CD1c-positive myeloid dendritic cell (primary cell): ENCODE results near the gene SLC16A1.
"Not testable (repeated sequence)": the region's sequence is repeated elsewhere in the genome, so short reads cannot be mapped to it uniquely, and the experiment has no call there.

Experiments used
- DNase-seq: peaks from one replicate; pipeline ENCODE4 v3.0.0-alpha.2; 2016; ENCODE audit errors: extremely low spot score

Gene SLC16A1, protein sequence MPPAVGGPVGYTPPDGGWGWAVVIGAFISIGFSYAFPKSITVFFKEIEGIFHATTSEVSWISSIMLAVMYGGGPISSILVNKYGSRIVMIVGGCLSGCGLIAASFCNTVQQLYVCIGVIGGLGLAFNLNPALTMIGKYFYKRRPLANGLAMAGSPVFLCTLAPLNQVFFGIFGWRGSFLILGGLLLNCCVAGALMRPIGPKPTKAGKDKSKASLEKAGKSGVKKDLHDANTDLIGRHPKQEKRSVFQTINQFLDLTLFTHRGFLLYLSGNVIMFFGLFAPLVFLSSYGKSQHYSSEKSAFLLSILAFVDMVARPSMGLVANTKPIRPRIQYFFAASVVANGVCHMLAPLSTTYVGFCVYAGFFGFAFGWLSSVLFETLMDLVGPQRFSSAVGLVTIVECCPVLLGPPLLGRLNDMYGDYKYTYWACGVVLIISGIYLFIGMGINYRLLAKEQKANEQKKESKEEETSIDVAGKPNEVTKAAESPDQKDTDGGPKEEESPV

DNA sequence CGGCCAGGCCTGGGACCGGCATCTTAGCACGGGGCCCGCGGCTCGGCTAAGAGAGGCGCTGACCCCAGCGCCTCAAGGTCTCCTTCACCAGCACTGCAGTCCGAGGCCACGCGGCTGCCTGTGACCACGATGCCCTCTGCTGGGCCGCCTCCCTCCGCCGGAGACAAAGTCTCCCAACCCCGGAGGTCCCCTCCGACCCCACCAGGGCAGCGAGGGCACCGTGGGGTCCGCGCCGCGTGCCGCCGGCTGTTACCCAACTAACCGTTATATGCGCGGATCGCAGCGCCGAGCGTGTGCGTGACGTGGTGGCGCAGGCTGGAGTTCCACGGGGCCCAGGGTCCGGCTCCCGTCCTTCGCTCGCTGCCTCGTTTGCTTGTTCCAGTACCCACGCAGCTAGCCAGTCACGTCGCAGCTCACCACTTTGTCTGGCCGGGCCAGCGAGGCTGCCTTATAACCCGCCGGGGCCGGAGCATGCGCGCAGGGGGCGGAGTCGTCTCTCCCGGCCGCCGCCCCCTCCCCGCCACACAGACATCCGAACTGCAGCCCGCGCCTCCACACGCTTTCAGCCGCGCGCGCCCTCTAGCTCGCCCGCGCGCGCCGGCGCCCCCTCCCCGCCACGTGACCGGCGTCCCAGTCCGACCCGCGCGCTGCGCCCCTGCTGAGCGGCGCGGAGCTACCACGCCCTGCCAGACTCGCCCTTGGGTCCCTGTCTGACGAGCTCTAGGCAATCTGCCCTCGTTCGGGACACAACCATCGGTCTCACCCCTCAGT is at the start of gene SLC16A1:
SLC16A1 (minus strand) TSS at position 424 of the 771 bp plus-strand sequence. CDS start 26,888 bp downstream, outside the sequence.
- DNase-seq, result peak; percentile 94

DNA sequence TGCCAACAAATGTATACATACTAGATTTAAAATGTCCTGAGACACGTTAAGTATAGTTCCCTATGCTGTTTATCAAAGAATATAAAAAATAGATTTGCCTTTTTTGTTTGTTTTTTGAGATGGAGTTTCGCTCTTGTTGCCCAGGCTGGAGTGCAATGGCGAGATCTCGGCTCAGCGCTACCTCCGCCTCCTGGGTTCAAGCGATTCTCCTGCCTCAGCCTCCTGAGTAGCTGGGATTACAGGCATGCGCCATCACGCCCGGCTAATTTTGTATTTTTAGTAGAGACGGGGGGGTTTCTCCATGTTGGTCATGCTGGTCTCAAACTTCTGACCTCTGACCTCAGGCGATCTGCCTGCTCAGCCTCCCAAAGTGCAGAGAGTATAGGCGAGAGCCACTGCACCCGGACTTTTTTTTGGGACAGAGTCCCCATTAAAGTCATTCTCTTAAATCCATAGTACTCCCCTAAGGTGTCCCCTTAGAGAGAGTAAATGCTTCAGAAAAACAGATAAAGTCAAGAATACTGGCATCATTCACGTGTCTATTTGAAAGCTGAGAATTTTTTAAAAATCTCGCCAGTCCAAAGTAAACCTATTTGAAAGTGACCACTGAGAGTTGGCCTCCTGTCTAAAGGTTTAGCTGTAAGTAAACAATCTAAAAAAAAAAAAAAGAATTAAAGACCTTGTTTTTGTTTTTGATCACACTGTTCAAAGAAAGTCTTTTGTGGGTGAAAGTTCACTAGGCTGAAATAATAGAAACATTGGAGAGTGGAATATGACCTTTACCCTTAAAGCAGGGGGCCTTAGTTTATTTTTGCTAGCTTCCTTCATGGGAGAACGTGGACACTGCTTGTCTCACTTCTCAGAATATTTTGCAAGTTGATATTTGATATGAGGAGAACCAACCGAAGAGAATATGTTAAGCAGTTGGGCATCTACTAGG is 48.0 kb upstream of the SLC16A1 start:
- no peak for DNase-seq

DNA sequence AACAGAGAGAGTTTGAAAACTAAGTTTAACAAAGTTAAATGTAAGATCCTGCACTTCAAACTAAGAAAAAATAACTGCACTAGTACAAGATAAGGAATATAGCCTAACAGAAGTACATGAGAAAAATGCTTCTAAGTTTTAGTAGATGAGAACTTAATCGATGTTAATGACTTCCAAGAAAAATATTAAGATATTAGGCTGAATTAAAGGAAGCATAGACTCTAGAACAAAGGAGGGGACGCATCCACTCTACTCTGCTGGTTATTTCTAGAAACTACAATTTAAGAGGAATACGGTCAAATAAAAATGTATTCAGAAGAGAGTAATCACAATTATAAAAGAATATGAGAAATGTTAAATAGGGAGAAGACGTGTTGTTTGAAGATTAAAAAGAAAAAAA is 46.3 kb upstream of the SLC16A1 start:
- DNase-seq, result no peak

DNA sequence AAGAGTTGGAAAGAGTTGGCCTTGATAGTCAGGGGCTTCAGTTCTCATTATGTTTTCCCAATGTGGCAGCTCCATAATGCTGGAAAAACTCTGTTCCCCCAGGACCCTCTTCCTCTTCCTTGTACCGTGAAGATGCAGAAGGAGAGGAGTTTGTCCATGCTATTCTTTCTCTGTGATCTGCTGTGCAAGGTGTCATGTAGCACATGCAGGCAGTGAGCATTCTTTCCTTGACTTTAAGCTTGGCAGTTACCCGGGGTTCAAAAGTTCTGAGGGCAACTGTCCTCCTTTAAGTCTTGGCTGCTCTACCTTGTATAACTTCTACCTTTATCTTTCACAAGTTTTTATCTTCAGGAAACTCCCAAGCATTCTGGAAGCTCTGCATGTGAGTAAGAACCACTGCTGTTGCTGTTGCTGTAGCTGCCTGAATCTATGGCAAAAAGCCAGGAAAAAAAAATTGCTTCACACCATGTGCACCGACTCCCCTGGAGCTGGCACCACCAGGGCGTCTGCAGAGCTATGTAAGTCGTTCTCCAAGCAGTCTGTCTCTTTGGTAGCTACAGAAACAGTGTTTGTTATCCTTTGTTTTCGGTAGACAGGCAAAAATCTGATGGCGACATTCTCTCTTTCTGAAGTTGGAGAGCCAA is 42.7 kb upstream of the SLC16A1 start:
- DNase-seq, result no peak

DNA sequence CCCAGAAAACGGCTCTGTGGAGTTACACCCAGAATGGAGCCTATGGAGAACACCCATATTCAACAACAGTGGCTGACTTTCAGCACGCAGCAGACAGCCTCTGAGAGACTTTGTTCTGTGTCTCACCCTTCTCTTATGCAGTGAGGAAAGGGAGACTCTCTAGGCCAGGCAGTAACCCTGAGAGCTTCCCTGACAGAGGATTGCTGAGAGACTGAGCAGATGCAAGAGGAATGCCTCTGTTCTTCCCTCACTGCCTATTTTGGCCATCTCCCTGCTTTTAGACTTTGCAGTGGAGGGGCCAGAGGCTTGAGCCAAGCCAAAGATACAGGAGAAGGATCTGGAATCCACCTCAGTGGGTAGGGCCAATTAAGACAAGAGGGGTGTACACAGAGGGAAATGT is 41.8 kb upstream of the SLC16A1 start:
- no peak for DNase-seq

DNA sequence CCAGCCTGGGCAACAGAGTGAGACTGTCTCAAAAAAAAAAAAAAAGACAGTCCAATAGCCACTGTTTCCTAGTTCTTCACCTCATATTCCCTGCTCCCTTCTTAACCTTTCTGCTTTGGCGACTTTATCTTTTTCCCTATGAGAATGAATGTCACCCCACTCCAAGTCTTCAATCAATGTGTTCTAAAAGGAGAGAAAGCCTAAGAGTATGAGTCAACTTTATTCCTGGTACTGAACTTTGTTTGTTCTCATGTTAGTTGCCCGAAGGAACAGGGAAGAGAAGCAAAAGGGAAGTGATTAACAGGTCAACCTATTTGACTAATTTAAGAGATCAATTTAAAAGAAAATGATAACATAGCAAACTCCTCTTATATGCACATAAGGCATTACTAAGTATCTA is 39.9 kb upstream of the SLC16A1 start:
- no peak for DNase-seq

DNA sequence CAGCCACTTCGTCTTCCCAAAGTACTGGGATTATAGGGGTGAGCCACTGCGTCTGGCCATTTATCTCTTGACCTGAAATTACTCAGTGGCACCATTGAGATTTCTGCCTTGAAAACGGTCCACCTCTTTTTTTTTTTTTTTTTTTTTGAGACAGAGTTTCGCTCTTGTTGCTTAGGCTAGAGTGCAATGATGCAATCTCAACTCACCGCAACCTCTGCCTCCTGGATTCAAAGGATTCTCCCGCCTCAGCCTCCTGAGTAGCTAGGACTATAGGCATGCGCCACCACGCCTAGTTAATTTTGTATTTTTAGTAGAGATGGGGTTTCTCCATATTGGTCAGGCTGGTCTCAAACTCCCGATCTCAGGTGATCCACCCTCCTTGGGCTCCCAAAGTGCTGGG is 39.0 kb upstream of the SLC16A1 start:
- DNase-seq, result not testable (repeated sequence)

DNA sequence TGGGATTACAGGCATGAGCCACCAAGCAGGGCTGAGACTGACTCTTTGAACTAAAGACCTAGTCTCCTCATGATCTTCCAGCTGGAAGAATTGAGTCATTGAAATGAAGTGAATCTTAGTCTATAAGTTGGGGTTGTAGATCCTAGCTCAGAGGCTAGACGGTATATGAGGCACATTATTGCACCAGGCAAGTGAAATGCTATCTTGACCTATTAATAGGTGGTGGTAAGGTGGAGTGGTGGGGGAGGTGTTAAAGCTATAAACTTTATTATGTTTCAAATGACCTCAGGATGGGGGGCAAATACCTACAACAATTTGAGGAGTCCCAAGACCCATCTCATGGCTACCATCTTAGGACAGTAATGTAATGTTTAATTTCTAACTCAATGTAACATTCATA is 36.8 kb upstream of the SLC16A1 start:
- DNase-seq, result no peak

DNA sequence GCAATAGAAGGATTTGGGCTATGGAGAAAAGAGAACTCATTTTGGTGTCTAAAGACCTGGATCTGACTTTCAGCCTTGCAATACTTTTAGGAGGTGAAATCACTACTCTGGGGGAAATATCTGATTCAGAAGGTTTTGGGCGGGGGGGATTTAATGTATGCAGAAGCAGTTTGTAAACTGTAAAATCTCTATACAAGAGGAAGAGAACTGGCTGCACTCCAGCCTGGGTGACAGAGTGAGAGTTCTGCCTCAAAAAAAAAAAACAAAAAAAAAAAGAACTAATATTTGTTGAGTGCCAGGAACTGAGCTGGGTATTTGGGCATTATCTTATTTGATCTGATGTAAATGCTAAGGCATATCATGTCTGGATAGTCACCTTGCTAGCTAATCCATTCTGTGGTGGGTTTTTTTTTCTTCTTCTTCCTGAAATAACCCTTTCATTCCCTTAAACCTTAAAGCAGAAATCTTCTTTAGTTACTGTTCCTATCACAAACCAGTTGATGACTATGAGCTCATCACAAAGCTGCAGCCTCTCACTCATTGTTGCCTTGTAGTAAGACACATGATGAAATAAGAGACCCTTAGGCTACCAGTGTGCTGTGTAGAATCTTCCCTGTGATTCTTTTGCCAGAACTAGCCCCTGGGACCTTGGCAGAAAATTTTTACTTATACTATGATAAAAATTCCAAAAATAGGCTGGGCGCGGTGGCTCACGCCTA is 35.6 kb upstream of the SLC16A1 start:
- no peak for DNase-seq

DNA sequence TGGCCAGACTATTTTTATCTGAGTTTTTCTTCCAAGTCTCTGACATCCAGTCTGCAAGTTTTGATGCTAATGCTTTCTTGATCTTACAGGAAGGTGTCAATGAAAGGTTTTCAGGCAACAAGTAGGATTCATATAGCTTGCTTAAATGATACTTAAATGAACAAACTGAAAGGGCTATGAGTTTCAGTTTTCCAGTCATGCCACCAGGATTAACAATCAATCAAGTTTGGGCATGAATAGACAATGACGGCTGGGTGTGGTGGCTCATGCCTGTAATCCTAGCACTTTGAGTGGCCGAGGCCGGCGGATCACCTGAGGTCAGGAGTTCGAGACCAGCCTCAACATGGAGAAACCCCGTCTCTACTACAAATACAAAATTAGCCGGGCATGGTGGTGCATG is 34.3 kb upstream of the SLC16A1 start:
- DNase-seq, result no peak

DNA sequence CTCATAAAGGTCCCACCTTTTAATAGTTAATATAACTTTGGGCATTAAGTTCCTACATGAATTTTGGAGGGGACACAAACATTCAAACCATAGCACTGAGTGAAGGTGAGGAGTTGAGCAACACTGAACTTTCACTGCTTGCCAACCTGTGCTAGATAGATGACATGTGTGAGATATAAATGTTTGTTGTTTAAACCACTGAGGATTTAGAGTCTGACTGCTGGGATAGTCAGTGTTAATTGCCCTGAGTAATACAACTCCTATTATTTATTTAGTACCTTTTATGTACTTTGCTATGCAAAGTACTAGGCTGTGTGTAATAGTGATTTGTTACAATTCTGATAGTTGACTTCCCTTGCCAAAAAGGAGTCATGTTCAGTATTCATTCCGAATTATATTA is 32.4 kb upstream of the SLC16A1 start:
- no peak for DNase-seq

DNA sequence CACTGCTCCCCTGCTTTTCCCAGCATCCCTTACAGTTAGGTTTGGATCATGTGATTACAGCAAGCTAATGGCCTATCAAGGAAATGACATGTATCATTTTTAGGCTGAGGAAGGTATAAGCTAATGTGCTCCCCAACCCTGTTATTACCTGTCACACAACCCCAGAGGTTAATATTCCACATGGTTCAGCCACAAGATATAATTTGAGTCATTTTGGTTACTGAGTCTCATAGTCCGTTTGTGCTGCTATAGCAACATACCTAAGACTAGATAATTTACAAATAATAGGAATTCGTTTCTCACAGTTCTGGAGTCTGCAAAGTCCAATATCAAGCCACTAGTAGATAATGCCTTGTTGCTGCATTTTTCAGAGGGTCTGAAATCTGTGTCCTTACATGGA is 29.1 kb upstream of the SLC16A1 start:
- no peak for DNase-seq

DNA sequence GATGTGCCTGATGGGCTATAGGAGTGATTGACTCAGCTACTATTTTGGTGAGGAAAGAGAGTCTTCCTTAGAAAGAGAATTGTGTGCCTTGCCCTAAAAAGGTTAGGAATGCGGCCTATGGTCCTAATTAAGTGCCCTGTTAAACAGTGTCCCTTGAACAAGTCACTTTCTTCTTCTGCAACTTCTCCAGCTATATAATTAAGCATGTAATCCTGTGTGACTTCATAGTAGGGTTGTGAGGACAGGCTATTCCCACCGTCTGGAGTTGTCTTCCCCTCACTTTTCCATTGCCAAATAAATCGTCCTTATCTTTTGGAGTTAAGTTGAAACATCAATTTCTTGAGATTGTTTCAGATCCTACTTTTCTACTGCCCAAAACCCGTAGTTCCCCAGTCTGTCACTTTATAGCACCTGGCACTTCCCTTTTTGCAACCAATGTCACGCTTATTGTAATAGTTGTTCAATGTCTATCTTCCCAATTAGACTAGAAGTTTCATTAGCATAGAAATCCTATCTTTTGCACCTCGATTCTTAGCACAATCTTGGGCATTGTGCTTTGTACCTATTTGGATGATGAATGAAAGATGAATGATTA is 27.6 kb upstream of the SLC16A1 start:
- peak; percentile 40 for DNase-seq

DNA sequence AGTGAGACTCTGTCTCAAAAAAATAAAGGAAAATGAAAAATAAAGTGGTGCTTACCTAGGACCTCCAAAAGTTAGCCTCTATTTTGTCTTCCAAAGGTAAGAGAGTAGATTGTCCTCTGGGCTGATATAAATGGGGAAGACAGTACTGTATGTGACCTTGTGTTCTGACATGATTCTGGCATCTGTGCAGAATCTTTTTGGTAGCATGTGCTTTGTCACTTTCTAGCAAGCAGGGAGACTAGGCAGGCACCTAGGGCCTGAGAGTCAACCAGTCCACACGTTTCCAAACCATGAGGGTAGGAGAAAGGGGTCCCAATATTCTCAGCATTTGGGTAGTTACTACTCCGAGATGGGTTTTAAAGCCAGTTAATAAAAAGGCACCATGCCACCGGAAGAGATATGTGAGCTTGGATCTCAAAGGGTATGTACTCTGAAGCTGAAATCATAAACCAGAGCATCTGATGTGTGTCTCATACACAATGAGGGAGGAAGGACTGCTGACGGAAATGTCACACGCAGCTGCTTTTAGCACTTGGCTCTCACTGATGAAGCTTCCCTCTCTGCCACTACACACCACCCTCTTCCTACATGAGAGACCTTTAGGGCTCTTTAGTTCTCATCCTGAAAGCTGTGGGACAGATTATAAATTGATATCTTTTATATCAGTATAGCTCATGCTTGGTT is 27.0 kb upstream of the SLC16A1 start:
- DNase-seq, result peak; percentile 25

DNA sequence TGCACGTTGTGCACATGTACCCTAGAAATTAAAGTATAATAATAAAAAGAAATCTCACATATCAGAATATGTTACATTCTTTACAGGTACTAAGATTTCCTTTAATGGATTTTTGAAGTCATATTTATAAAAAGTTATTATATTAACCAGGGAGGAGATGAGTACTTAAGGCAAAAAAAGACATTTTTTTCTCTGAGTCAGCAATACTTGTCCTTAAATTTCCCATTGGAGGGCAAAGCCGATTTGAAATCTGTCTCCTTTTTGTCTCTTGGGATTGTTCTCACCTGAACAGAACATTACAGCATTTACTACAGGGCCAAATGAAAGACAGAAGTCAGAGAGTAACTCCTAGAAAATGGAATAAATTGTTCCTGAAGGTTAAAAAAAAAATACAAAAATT is 26.3 kb upstream of the SLC16A1 start:
- DNase-seq, result no peak

DNA sequence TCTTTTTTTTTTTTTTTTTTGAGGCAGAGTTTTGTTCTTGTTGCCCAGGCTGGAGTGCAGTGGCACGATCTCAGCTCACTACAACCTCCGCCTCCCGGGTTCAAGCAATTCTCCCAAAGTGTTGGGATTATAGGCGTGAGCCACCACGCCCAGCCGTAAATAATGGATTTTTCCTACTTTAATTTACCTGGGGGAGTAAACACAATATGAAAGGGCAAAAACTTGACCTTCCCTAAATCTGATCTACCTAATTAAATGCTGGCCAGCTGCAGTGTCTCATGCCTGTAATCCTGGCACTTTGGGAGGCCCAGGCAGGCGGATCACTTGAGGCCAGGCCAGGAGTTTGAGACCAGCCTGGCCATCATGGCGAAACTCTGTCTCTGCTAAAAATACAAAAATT is 25.8 kb upstream of the SLC16A1 start:
- not testable (repeated sequence) for DNase-seq

DNA sequence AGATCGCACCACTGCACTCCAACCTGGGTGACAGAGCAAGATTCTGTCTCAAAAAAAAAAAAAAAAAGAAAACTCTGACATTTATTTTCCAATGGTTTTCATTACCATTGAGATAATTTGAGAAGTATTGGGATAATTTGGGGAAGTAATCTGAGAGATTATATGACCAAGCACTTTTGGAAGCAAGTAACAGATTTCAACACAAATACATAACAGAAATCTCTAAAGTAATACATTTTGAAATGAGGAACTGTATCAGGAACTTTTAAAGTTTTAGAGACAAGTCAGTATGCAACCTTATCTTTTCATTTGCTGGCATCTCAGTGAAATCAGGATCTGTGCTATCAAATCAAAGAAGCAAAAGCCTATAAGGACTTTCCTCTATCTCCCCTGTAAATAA is 25.4 kb upstream of the SLC16A1 start:
- DNase-seq, result peak; percentile 62

DNA sequence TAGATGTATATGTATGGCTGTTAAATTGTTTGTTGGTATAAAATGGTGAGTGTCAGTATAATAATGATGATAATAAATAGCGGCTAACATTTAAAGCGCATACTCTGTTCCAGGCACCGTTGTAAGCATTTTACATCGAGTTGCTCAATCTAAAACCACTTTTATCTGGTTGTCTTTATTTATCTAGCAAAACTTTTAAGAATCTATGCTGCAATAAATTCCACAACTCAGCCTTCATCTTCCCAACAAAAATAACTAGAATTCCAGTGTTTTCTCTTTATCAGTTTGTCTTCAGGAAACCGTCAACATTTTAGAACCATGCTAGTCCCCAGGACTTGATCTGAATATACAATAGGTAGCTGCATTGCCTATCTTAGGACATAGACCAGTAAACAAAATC is 19.3 kb upstream of the SLC16A1 start:
- DNase-seq, result no peak

DNA sequence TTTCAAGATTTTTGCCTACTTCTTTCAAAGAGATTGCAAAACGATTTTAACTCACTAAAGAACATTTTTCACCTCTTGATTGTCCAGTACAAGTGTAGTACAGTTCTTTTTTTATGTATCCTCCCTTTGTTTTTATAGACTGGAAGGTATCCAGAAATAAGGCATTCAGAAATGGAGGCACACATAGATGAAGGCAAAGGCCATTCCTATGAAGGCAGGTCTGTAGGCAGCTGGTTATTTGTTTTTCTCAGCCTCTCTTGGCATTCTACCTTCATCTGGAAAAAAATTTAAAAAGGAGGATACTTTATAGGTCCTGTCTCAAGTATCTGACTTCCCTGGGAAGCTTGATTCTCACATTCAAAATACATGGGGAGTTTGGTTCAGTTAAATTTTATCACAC is 18.6 kb upstream of the SLC16A1 start:
- no peak for DNase-seq

DNA sequence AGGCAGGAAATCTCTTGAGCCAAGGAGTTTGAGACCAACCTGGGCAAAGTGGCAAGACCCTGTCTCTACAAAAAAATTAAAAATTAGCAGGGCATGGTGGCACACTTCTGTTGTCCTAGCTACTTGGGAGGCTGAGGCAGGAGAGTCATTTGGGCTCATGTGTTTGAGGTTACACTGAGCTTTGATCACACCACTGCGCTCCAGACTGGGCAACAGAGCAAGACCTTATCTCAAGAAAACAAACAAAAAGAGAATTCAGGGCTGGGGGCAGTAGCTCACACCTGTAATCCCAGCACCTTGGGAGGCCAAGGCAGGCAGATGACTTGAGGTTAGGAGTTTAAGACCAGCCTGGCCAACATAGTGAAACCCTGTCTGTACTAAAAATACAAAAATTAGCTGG is 17.8 kb upstream of the SLC16A1 start:
- no peak for DNase-seq
